ENCODE measurements around the gene P2RY12. TPM values are rescaled to one million over a fixed set of nuclear protein-coding genes. Genes with fewer than 3 reads are reported as not detected.

The P2RY12 gene
- total RNA-seq, 4 donors from 2014 or later = 0.52 to 1.1 (median 0.56) TPM; not detected in 1

DNA sequence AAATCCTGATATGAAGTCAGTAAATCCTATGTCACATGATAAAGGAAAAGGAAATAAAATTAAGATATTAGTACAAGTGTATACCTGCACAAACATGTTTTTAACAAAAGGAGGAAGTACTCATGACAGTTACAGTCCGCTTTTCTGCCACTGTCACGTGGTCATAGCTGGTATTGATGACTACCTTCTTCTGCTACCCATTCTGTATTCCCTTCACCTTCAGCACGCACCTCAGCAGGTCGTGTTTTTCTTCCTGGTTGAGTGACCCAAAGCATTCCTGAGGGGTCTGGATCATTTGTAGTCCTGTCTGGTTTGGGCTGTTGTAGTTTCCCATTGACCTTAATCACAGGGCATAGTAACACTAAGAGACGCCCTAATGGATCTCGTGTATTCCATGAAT lies 35.3 kb upstream of the P2RY12 start:
- Histone ChIP-seq H3K4me3 (no peak overlapping the region), H3K27me3 (no peaks in the 10 kb centered on the region), H3K9me3 (no peaks in the 10 kb centered on the region), H3K27ac (no peak overlapping the region), H3K36me3 (no peaks in the 10 kb centered on the region), H3K4me1 (no peaks in the 10 kb centered on the region)
- intact Hi-C loops (cut with DNase I; ENCODE audit: low total_unique reads) = no loop called here
- TF ChIP-seq, protein P1, sequence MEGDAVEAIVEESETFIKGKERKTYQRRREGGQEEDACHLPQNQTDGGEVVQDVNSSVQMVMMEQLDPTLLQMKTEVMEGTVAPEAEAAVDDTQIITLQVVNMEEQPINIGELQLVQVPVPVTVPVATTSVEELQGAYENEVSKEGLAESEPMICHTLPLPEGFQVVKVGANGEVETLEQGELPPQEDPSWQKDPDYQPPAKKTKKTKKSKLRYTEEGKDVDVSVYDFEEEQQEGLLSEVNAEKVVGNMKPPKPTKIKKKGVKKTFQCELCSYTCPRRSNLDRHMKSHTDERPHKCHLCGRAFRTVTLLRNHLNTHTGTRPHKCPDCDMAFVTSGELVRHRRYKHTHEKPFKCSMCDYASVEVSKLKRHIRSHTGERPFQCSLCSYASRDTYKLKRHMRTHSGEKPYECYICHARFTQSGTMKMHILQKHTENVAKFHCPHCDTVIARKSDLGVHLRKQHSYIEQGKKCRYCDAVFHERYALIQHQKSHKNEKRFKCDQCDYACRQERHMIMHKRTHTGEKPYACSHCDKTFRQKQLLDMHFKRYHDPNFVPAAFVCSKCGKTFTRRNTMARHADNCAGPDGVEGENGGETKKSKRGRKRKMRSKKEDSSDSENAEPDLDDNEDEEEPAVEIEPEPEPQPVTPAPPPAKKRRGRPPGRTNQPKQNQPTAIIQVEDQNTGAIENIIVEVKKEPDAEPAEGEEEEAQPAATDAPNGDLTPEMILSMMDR (IDR thresholded peaks at IDR 0.05 in 4 of 5, conservative IDR thresholded peaks at IDR 0.05 in 1 of 5) = no peak
- no peak for TF ChIP-seq POLR2A (IDR thresholded peaks at IDR 0.05)
- ATAC-seq = no peak
- in situ Hi-C loops (cut with MboI; ENCODE audit: low sequenced_read_pairs in 4 of 4) = no loop called here
- no peak for DNase-seq

DNA sequence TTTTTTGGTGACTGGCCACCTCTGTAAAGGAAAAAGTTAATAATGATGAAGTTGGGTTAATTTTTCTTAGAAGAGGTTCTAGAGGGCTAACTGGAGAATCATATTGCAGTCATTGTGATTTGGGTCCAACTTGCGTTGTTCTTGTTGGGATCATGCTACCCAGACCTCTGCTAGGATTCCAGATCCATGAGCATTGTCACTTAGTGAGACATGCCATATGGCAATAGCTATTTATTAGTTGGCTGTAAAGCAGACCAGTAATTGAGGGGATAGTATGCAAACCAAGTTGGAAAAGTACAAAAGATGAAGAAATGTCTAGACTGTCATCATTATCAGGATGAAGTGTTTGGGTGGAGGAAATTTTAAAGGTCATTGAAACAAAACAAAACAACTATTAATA lies 30.7 kb upstream of the P2RY12 start:
- TF ChIP-seq, protein P1 (IDR thresholded peaks at IDR 0.05 in 4 of 5, conservative IDR thresholded peaks at IDR 0.05 in 1 of 5) = no peak
- no peak for TF ChIP-seq POLR2A (IDR thresholded peaks at IDR 0.05)
- no peak for ATAC-seq
- Histone ChIP-seq H3K27ac (no peak overlapping the region), H3K36me3 (no peaks in the 10 kb centered on the region), H3K9me3 (no peaks in the 10 kb centered on the region), H3K4me3 (no peak overlapping the region), H3K4me1 (no peaks in the 10 kb centered on the region), H3K27me3 (no peaks in the 10 kb centered on the region)
- intact Hi-C loops (cut with DNase I; ENCODE audit: low total_unique reads) (no loop called here), in situ Hi-C loops (cut with MboI; ENCODE audit: low sequenced_read_pairs in 4 of 4) (no loop called here)
- DNase-seq = no peak

DNA sequence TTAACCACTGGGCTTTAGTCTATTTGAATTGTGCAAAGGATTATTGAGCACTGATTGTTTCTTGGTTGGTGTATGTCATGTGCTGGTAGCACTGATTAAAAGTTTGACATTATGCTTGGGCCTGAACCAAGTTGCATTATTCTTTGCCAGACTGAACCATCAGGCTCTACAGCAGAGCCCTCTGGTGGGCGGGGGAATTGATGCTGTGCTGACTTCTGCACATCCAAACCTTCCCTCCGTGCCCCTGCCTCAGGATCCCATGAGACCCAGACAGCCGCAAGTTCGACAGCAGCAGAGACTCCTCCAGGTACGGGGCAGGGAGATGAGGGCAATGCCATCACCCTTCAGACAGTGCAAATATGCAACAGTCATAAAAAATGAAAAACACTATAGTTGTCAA lies 28.4 kb upstream of the P2RY12 start:
- ATAC-seq (no peak), DNase-seq (no peak)
- in situ Hi-C loops (cut with MboI; ENCODE audit: low sequenced_read_pairs in 4 of 4) (no loop called here), intact Hi-C loops (cut with DNase I; ENCODE audit: low total_unique reads) (no loop called here)
- Histone ChIP-seq H3K36me3 (no peaks in the 10 kb centered on the region), H3K4me1 (no peaks in the 10 kb centered on the region), H3K27me3 (no peaks in the 10 kb centered on the region), H3K27ac (no peak overlapping the region), H3K4me3 (no peak overlapping the region), H3K9me3 (no peaks in the 10 kb centered on the region)
- TF ChIP-seq, protein P1 (IDR thresholded peaks at IDR 0.05 in 4 of 5, conservative IDR thresholded peaks at IDR 0.05 in 1 of 5) = no peak
- TF ChIP-seq POLR2A (IDR thresholded peaks at IDR 0.05) = no peak

DNA sequence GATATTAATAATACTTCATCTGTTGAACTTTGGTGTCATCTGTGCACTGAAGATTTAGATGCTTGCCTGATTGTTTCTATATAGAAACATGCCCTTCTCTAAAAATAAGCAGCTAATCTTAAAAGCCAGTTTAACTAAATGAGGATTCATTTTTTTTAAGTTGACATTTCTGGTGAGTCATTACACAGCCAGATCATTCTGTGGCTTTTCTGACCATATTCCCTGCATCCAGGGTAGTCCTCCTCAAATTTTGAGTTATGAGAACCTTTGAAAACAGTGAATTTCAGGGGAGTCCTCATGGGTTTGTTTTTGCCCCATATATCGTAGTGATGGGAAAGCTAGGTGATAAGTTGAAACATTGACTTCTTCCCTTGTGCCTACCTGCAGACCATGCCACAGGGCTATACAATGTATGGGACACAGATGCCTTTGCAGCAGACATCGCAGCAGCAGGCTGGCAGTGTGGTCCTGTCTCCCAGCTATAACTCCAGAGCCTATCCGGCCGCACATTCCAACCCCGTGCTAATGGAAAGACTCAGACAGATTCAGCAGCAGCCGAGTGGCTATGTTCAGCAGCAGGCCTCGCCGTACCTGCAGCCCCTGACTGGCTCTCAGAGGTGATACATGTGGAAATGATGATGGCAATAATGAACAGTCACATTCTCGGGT lies 26.5 kb upstream of the P2RY12 start:
- Histone ChIP-seq H3K27me3 (no peaks in the 10 kb centered on the region), H3K9me3 (no peaks in the 10 kb centered on the region), H3K27ac (no peak overlapping the region), H3K4me3 (no peak overlapping the region), H3K4me1 (no peaks in the 10 kb centered on the region), H3K36me3 (no peaks in the 10 kb centered on the region)
- ATAC-seq = no peak
- DNase-seq = no peak
- TF ChIP-seq, protein P1 (IDR thresholded peaks at IDR 0.05 in 4 of 5, conservative IDR thresholded peaks at IDR 0.05 in 1 of 5) = no peak
- no peak for TF ChIP-seq POLR2A (IDR thresholded peaks at IDR 0.05)
- in situ Hi-C loops (cut with MboI; ENCODE audit: low sequenced_read_pairs in 4 of 4) = no loop called here
- intact Hi-C loops (cut with DNase I; ENCODE audit: low total_unique reads) = no loop called here

DNA sequence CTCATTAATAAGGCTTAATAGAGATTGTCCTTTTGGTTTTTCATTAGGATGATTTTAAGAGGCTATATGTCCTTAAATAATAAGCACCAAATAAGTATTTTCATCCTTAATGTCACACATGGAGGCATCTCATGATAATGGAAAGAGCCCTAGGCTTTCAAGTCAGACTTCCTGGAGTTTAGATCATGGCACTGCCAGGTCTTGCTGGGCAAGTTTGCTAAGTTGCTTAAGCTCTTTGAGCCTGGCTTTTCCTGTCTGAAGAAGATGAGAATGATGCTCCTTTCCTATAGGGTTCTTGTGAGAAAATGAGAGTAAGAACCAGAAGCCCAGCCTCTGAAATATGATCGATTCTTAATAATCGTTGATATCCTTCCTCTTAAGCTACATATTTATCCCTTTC lies 23.4 kb upstream of the P2RY12 start:
- DNase-seq = no peak
- Histone ChIP-seq H3K4me3 (no peak overlapping the region), H3K27me3 (no peaks in the 10 kb centered on the region), H3K9me3 (no peaks in the 10 kb centered on the region), H3K27ac (no peak overlapping the region), H3K4me1 (no peaks in the 10 kb centered on the region), H3K36me3 (no peaks in the 10 kb centered on the region)
- TF ChIP-seq, protein P1 (IDR thresholded peaks at IDR 0.05 in 4 of 5, conservative IDR thresholded peaks at IDR 0.05 in 1 of 5) = no peak
- TF ChIP-seq POLR2A (IDR thresholded peaks at IDR 0.05) = no peak
- in situ Hi-C loops (cut with MboI; ENCODE audit: low sequenced_read_pairs in 4 of 4) = no loop called here
- ATAC-seq = no peak
- intact Hi-C loops (cut with DNase I; ENCODE audit: low total_unique reads) = no loop called here
